Non-pigmented ciliary epithelial cell (primary cell): ENCODE results near the gene CTCFL.
"Not testable (repeated sequence)": the region's sequence is repeated elsewhere in the genome, so short reads cannot be mapped to it uniquely, and the experiment has no call there.

ENCODE experiments used
- DNase-seq: peaks from one replicate; pipeline ENCODE4 v3.0.0-alpha.2; 2010; ENCODE audit warnings: low read depth

Gene CTCFL

GRCh38 chr20:57482148-57482547 lies 42.8 kb downstream of the CTCFL start:
- DNase-seq, result no peak

GRCh38 chr20:57481281-57481711 lies 43.6 kb downstream of the CTCFL start:
- no peak for DNase-seq

- no peak for DNase-seq
Measured at GRCh38 chr20:57480444-57481160, 44.3 kb downstream of the CTCFL start.

DNA sequence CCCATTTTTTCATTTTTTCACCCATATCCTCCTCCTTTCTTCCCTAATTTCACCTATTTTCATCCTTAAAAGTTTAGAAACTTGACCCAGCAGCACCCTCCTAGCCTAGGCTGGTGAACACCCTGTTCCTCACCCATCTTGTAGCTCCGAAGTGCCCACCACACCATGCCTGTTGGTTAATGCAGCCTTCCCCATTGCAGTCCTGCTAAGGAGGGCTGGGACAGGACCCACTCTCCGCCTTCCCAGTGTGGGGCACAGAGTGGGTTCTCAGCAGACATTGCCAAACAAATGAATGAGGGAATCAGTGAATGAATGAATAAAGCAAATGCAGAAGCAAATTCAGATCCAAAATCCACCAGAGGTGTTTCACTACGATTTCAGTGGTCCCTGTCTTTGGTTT lies 45.7 kb downstream of the CTCFL start:
- DNase-seq, result no peak

DNA sequence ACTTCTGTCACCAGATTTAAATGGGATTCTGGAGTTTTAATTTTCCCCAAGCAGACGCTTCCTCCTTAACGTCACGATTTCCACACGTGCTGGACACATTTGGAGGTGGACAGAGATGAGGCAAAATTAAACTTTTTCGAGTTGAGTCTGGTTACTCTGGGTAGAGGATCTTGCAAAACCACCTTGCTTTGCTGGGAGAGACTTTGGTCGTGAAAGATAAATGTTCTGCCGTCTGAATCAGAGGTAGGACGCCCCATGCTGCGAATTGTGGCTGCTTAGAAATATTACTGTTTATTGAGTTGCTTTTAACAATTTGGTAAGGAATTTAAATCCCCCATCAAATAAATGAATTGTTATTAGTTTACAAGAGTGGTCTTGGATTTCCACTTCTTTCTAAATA lies 46.8 kb downstream of the CTCFL start:
- no peak for DNase-seq

- DNase-seq, result no peak
Measured at GRCh38 chr20:57476641-57477461, 48.1 kb downstream of the CTCFL start.

GRCh38 chr20:57476084-57476526 lies 48.8 kb downstream of the CTCFL start:
- DNase-seq, result no peak

DNA sequence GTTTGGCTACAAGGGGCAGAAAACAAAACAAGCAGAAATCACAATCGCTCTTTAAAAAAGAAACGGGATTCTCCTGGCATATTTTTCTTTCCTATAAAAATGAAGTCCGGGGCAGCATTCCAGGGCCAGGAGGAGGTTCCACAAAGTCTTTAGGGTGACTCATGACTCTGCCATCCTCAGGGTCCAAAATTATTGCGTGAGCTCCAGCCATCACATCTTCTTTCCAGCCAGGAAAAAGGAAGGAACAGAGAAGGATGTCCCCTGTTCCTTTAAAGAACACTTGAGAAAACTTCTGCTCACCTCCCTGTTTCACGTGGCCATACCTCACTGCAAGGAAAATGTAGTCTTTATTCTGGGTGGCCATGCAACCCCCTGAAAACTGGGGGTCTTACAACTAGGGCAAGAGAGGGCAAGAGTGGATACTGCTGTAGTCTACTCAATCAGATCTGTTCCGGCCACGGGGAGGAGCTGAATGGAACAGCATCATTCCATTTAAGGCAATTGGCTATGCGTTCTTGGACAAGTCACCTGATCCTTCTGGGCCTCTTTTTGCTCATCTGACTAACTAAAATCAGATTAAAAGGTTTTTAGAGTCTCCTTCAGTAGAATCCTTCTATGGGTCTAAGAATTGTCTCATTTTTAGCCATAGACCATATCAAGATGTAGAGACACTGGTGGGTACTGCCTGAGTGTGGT lies 49.4 kb downstream of the CTCFL start:
- DNase-seq, result no peak

DNA sequence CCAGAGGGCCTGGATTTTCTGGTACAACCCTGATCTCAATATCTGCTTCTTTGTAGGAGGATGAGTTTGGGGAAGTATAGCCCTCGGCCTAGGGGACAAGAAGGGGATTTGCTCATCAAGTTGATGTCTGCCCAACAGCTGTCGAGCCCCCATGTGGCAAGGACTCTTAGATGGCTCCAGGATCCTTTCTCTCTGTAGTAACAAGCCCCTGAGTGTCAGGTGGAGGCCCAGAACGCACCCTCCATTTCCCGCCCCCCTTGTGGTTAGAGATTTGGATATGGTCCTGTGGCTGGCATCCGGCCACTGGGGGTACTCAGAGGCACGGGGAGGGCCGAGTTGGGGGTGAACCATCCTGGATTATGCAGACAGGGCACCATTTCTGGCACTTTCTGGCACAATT lies 50.1 kb downstream of the CTCFL start:
- no peak for DNase-seq

DNA sequence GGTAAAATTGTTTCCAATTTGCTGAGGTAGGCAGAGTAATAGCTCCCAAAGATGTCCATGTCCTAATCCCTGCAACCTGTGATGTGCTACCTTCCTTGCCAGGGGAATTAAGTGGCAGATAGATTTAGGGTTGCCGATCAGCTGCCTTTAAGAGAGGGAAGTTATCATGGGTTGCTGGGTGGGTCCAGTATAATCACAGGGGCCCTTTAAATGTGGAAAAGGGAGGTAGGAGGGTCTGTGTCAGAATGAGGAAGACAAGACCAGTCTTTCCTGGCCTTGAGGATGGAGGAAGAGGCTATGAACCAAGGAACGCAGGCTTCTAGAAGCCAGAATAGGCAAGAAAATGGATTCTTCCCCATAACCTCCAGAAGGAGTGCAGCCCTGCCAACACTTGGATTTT lies 50.7 kb downstream of the CTCFL start:
- no peak for DNase-seq

DNA sequence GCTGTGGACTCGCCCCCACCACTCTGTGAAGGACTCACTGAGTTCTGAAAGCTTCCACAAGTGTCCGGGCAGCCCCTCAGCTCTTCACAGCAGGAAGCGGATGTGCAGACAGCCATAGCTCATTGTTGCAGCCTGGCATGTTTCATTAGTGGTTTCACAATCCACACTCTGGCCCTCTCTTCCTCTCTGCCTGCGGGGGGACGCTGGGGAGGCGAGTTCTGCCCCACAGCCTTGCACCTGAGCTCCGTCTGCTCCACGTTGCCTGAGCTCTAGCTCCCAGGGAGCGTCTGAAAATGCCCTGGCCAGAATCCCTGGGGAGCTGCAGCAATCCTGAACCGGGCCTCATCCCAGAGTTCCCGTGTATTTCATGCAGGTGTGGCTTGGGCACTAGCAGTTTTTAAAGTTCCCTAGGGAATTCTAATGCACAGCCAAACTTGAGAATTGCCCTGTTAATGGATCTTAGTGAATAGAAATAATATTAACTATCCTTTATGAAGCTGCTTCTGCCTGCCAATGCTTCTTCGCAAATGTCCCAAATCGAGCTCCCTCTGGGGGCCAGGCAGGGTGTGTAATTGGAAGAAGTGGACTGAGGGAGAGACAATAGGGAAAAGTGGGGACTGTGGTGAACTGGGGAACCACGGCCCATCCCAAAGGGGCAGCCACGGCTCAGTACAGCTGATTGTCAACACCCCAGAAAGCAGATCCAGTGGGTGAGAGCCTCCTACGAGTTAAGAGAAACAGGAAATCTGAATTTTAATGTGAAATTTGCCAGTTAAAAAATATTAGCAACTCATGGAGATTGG lies 51.5 kb downstream of the CTCFL start:
- DNase-seq, result no peak

- DNase-seq, result not testable (repeated sequence)
Measured at GRCh38 chr20:57472474-57472873, 52.5 kb downstream of the CTCFL start.

GRCh38 chr20:57471496-57472372 lies 53.2 kb downstream of the CTCFL start:
- DNase-seq, result no peak

GRCh38 chr20:57470666-57471495 lies 54.1 kb downstream of the CTCFL start:
- no peak for DNase-seq

DNA sequence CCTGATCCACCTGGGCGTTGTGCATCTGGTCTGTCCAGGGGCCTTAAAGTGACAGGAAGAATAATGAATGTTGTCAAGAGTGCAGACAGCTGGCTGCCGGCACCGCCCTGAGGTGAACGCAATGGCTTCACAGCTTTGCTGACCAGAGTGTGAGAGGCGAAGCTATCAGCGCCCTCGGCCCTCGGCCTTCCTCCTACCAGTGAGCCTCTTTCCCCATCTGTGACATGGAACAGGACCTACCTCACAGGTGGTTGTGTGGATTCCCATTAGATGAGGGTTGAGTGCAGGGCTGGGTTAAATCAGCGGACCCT lies 54.8 kb downstream of the CTCFL start:
- DNase-seq, result no peak

- no peak for DNase-seq
Measured at GRCh38 chr20:57469418-57470211, 55.3 kb downstream of the CTCFL start.

- DNase-seq, result no peak
Measured at GRCh38 chr20:57468523-57469417, 56.2 kb downstream of the CTCFL start.

DNA sequence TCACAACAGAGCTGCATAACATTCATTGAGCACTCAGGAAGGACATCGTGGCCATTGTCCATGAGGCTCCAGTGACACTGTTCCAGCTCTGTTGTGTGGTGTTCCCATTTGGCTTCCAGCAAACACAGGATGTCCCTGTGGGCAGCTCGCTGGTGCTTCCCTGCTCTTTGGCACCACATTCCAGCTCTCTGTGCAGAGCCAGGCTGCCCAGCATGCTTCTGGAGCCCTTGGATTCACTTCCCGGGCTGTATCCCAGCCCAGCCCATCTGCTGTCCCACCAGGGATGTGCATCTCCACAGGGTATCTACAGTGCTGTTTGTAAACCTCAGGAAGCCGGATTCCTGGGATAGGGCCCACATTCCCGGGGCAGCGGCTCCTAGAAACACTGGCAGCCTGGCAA lies 57.2 kb downstream of the CTCFL start:
- no peak for DNase-seq
